Measurements from ENCODE around the gene KLHL29.
"Not testable (repeated sequence)": the region's sequence is repeated elsewhere in the genome, so short reads cannot be mapped to it uniquely, and the experiment has no call there.

KLHL29 gene

GRCh38 chr2:23734416-23734815, 349.4 kb downstream of the KLHL29 start:
- Histone ChIP-seq H3K36me3 (ENCODE audit: insufficient read depth, low read length) (no peaks in the 10 kb centered on the region), H3K79me2 (ENCODE audit: insufficient read depth, low read length) (no peaks in the 10 kb centered on the region), H3F3A (ENCODE audit: low read depth) (no peaks in the 10 kb centered on the region), H3K27me3 (ENCODE audit: insufficient read depth, low read length, poor library complexity, severe bottlenecking) (no peaks in the 10 kb centered on the region), H2AFZ (ENCODE audit: low read length) (no peak overlapping the region), H3K9me3 (ENCODE audit: insufficient read depth, low read depth, low read length) (no peaks in the 10 kb centered on the region), H4K20me1 (ENCODE audit: insufficient read depth, low read length, poor library complexity, severe bottlenecking) (no peaks in the 10 kb centered on the region), H3K4me1 (ENCODE audit: insufficient read depth, low read length, poor library complexity, severe bottlenecking) (peaks cover 3% of the 10 kb centered on the region), H3K9ac (ENCODE audit: low read depth, low read length, poor library complexity, severe bottlenecking) (no peak overlapping the region), H3K4me2 (ENCODE audit: low read depth, low read length, poor library complexity, severe bottlenecking) (no peak overlapping the region), H3K9me2 (replicated peaks; ENCODE audit: low read depth, low read length) (no peaks in the 10 kb centered on the region), H3K4me3 (ENCODE audit: low read length, poor library complexity, severe bottlenecking) (no peak overlapping the region)
- TF ChIP-seq EZH2phosphoT487 (IDR thresholded peaks at IDR 0.05; ENCODE audit: borderline replicate concordance) (no peak), CTCF (conservative IDR thresholded peaks at IDR 0.05; ENCODE audit: low read length) (no peak)

- H4K20me1 ChIP-seq (ENCODE audit: insufficient read depth, low read length, poor library complexity, severe bottlenecking); H2AFZ ChIP-seq (ENCODE audit: low read length); H3K9me2 ChIP-seq (replicated peaks; ENCODE audit: low read depth, low read length); H3K4me2 ChIP-seq (ENCODE audit: low read depth, low read length, poor library complexity, severe bottlenecking); H3K36me3 ChIP-seq (ENCODE audit: insufficient read depth, low read length); H3K4me3 ChIP-seq (ENCODE audit: low read length, poor library complexity, severe bottlenecking); H3K27me3 ChIP-seq (ENCODE audit: insufficient read depth, low read length, poor library complexity, severe bottlenecking); H3K9ac ChIP-seq (ENCODE audit: low read depth, low read length, poor library complexity, severe bottlenecking); H3K4me1 ChIP-seq (ENCODE audit: insufficient read depth, low read length, poor library complexity, severe bottlenecking); H3K9me3 ChIP-seq (ENCODE audit: insufficient read depth, low read depth, low read length); H3K79me2 ChIP-seq (ENCODE audit: insufficient read depth, low read length); H3F3A ChIP-seq (ENCODE audit: low read depth): not testable (repeated sequence)
Observed at GRCh38 chr2:23736783-23737182, 351.8 kb downstream of the KLHL29 start.

GRCh38 chr2:23745068-23745725, 360.2 kb downstream of the KLHL29 start:
- H3K79me2 ChIP-seq (ENCODE audit: insufficient read depth, low read length): no peaks in the 10 kb centered on the region
- H2AFZ ChIP-seq (ENCODE audit: low read length): no peak overlapping the region
- H3K4me1 ChIP-seq (ENCODE audit: insufficient read depth, low read length, poor library complexity, severe bottlenecking): no peaks in the 10 kb centered on the region
- no peak overlapping the region for H3K4me3 ChIP-seq (ENCODE audit: low read length, poor library complexity, severe bottlenecking)
- no peak overlapping the region for H3K9ac ChIP-seq (ENCODE audit: low read depth, low read length, poor library complexity, severe bottlenecking)
- no peaks in the 10 kb centered on the region for H3K27me3 ChIP-seq (ENCODE audit: insufficient read depth, low read length, poor library complexity, severe bottlenecking)
- H3K4me2 ChIP-seq (ENCODE audit: low read depth, low read length, poor library complexity, severe bottlenecking): no peak overlapping the region
- no peaks in the 10 kb centered on the region; the same call in 1 of the 2 replicates for H3K9me3 ChIP-seq (ENCODE audit: insufficient read depth, low read depth, low read length)
- H3K9me2 ChIP-seq (replicated peaks; ENCODE audit: low read depth, low read length): no peaks in the 10 kb centered on the region
- H3F3A ChIP-seq (ENCODE audit: low read depth): 0 out of 2 replicates have a peak, but pooled peaks cover 3% of the 10 kb centered on the region
- TF ChIP-seq CTCF (conservative IDR thresholded peaks at IDR 0.05; ENCODE audit: low read length) (no peak), EZH2phosphoT487 (IDR thresholded peaks at IDR 0.05; ENCODE audit: borderline replicate concordance) (no peak)
- H3K36me3 ChIP-seq (ENCODE audit: insufficient read depth, low read length): peaks cover 3% of the 10 kb centered on the region; the same call in 1 of the 2 replicates
- H4K20me1 ChIP-seq (ENCODE audit: insufficient read depth, low read length, poor library complexity, severe bottlenecking): no peaks in the 10 kb centered on the region

GRCh38 chr2:23745726-23746105, 360.7 kb downstream of the KLHL29 start:
- no peak overlapping the region for H3K4me2 ChIP-seq (ENCODE audit: low read depth, low read length, poor library complexity, severe bottlenecking)
- no peaks in the 10 kb centered on the region for H3K79me2 ChIP-seq (ENCODE audit: insufficient read depth, low read length)

More at GRCh38 chr2:23745726-23746105, 360.7 kb downstream of the KLHL29 start:
- 0 out of 2 replicates have a peak, but pooled peaks cover 3% of the 10 kb centered on the region for H3F3A ChIP-seq (ENCODE audit: low read depth)
- no peak overlapping the region for H2AFZ ChIP-seq (ENCODE audit: low read length)
- H3K4me3 ChIP-seq (ENCODE audit: low read length, poor library complexity, severe bottlenecking): no peak overlapping the region
- no peak overlapping the region for H3K9ac ChIP-seq (ENCODE audit: low read depth, low read length, poor library complexity, severe bottlenecking)
- TF ChIP-seq EZH2phosphoT487 (IDR thresholded peaks at IDR 0.05; ENCODE audit: borderline replicate concordance) (no peak), CTCF (conservative IDR thresholded peaks at IDR 0.05; ENCODE audit: low read length) (no peak)
- H3K9me2 ChIP-seq (replicated peaks; ENCODE audit: low read depth, low read length): no peaks in the 10 kb centered on the region
- H3K9me3 ChIP-seq (ENCODE audit: insufficient read depth, low read depth, low read length): no peaks in the 10 kb centered on the region; the same call in 1 of the 2 replicates
- no peaks in the 10 kb centered on the region for H3K4me1 ChIP-seq (ENCODE audit: insufficient read depth, low read length, poor library complexity, severe bottlenecking)
- no peaks in the 10 kb centered on the region for H4K20me1 ChIP-seq (ENCODE audit: insufficient read depth, low read length, poor library complexity, severe bottlenecking)
- H3K36me3 ChIP-seq (ENCODE audit: insufficient read depth, low read length): peaks cover 9% of the 10 kb centered on the region; the same call in 1 of the 2 replicates
- no peaks in the 10 kb centered on the region for H3K27me3 ChIP-seq (ENCODE audit: insufficient read depth, low read length, poor library complexity, severe bottlenecking)

All from Loucy (cell line).